Measurements from ENCODE around the gene GMCL2. TPM values are rescaled to one million over a fixed set of nuclear protein-coding genes. Genes with fewer than 3 reads are reported as not detected.

The GMCL2 gene
- total RNA-seq, 4 donors from 2014 or later = not detected

DNA sequence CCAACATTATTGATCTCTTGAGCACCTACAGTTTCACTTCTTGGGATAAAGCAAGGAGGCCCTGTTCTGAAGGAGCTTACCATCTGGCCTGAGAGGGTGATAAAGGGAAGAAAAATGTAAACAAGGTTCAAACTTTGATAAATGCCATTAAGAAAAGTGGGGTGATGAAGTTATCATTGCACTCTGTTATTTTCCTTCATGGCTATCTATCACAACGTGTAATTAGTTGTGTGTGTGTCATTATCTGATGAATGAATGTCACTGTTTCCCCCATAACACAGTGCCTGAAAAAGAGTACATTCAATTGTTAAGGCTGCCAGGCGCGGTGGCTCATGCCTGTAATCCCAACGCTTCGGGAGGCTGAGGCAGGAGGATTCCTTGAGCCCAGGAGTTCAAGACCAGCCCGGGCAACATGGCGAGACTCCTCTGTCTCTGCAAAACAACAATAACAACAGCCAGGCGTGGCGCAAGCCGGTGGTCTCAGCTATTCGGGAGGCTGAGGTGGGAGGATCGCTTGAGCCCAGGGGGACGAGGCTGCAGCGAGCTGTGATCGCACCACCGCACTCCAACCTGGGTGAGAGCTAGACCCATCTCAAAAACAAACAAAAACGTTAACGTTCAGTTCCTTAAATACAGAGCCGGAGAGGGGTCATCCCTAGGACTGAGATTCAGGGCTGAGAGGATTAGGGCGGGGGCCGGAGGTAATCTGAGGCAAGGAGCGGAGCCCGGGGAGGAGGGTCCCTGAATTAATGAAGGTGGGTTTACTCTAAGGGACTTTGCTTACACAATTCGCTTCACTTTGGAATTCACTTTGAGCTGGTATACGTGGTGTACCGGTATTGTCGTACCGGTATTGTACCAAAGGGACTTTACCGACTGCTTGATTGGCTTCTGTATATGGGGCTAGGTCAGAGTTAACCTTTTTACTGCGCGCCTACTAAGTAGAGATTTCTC lies 34.4 kb downstream of the GMCL2 start:
- Histone ChIP-seq H3K36me3 (no peaks in the 10 kb centered on the region), H3K27ac (peak overlapping the region; percentile 82 to 88 (median 84)), H3K27me3 (no peaks in the 10 kb centered on the region), H3K4me3 (peak overlapping the region; percentile 61 to 92 (median 79)), H3K9me3 (no peaks in the 10 kb centered on the region), H3K4me1 (peaks cover 7 to 16% (median 13%) of the 10 kb centered on the region in 4 donors)
- in situ Hi-C loops (cut with MboI; ENCODE audit: low pct_ligation_motif_present in 1 of 4, low pct_unique_long_range_greater_than_20kb in 1 of 4, low sequenced_read_pairs in 3 of 4) (no loop called here), intact Hi-C loops (cut with DNase I; ENCODE audit: low total_unique reads) (no loop called here)
- TF ChIP-seq POLR2A (IDR thresholded peaks at IDR 0.05) (no peak), POLR2AphosphoS5 (IDR thresholded peaks at IDR 0.05) (no peak), EP300 (IDR thresholded peaks at IDR 0.05; ENCODE audit: low read depth) (no peak)
- TF ChIP-seq, protein P1, sequence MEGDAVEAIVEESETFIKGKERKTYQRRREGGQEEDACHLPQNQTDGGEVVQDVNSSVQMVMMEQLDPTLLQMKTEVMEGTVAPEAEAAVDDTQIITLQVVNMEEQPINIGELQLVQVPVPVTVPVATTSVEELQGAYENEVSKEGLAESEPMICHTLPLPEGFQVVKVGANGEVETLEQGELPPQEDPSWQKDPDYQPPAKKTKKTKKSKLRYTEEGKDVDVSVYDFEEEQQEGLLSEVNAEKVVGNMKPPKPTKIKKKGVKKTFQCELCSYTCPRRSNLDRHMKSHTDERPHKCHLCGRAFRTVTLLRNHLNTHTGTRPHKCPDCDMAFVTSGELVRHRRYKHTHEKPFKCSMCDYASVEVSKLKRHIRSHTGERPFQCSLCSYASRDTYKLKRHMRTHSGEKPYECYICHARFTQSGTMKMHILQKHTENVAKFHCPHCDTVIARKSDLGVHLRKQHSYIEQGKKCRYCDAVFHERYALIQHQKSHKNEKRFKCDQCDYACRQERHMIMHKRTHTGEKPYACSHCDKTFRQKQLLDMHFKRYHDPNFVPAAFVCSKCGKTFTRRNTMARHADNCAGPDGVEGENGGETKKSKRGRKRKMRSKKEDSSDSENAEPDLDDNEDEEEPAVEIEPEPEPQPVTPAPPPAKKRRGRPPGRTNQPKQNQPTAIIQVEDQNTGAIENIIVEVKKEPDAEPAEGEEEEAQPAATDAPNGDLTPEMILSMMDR (IDR thresholded peaks at IDR 0.05) = no peak
- 37 to 41% methylated on average over 3 to 30 of the region's 31 CpGs for WGBS, 2 donors (ENCODE audit: low coverage in 1 of 2)
- DNase-seq = no peak

DNA sequence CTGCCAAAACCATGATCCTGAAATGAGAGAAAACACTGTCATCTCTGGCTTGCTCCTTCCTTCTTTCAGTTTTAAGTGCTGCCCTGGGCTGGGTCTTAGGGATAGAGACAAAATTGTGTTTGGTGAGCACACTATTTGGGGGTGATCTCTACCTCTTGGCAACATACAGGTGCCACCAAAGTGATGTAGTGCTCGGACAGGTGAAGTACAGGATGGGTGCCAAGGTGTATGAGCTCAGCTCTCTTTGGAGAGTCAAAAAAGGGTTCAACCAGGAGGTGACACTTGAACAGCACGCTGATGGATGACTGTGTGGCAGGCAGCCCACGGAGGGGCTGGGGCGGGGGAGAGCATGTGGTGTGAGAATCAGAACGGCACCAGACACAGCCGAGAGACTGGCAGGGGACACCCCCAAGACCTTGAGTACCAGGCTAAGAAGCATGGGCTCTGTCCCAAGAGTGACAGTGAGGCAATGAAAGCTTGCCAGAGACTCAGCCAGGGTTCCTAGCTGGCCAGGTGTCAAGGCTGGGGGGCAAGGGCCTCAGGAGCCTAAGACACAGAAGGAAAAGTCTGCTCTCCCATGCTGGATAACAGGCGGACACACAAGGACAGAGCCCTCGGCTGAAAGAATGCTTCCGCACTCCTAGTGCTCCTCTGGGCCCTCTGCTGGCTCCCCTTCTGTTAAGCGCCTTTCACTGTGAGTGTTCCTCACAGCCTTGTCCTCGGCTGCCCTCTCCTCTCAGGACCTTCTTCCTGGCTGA lies 36.0 kb downstream of the GMCL2 start:
- intact Hi-C loops (cut with DNase I; ENCODE audit: low total_unique reads) = no loop called here
- TF ChIP-seq, protein P1 (IDR thresholded peaks at IDR 0.05) = no peak
- TF ChIP-seq EP300 (IDR thresholded peaks at IDR 0.05; ENCODE audit: low read depth) = no peak
- TF ChIP-seq POLR2AphosphoS5 (IDR thresholded peaks at IDR 0.05) = peak in 2 of 3 donors; percentile 2 to 22
- TF ChIP-seq POLR2A (IDR thresholded peaks at IDR 0.05) = no peak
- H3K4me3 ChIP-seq = no peak overlapping the region
- H3K27ac ChIP-seq = no peak overlapping the region
- no peak for DNase-seq
- no peaks in the 10 kb centered on the region for H3K9me3 ChIP-seq
- H3K4me1 ChIP-seq = peaks cover 7 to 16% (median 13%) of the 10 kb centered on the region in 4 donors
- no peaks in the 10 kb centered on the region for H3K36me3 ChIP-seq
- no peaks in the 10 kb centered on the region for H3K27me3 ChIP-seq
- 60 to 76% methylated on average over 1 to 11 of the region's 11 CpGs for WGBS, 2 donors (ENCODE audit: low coverage in 1 of 2)
- in situ Hi-C loops (cut with MboI; ENCODE audit: low pct_ligation_motif_present in 1 of 4, low pct_unique_long_range_greater_than_20kb in 1 of 4, low sequenced_read_pairs in 3 of 4) = no loop called here

DNA sequence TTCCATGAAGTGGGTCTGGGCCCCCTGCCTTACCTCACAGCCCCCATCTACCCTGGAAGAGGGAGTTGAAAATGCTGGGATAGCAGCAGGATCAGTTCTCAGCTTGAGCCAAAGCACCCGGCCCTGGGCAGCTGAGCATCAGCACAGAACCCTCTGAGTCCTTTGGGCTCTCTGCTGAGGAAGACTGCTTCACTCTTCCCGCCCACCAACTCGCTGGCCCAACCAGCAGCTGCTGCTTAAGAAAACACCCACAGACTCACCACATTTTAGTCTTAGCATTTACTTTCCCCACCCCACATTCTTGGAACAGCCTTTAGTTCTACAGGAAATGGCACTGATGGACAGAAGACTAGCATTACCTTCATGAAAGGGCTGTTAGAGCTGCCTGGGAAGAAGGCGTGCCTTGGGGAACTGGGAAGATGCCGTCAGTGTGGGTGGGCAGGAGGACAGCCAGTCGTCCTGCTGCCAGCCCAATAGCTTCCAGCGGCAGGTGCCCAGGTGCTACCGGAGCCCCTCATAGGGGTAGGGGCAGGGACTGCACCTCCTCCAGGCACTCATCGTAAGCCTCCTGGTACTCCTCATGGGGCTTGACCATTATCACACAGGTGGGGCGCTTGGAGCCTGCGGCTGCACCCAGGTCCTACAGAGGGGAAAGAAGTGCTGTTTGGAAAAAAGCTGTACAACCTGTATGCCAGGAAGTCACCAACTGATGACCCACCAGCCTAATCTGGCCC lies 37.8 kb downstream of the GMCL2 start:
- Histone ChIP-seq H3K36me3 (no peaks in the 10 kb centered on the region), H3K4me3 (no peak overlapping the region), H3K4me1 (peaks cover 7 to 16% (median 13%) of the 10 kb centered on the region in 4 donors), H3K27me3 (no peaks in the 10 kb centered on the region), H3K27ac (no peak overlapping the region), H3K9me3 (no peaks in the 10 kb centered on the region)
- intact Hi-C loops (cut with DNase I; ENCODE audit: low total_unique reads) (no loop called here), in situ Hi-C loops (cut with MboI; ENCODE audit: low pct_ligation_motif_present in 1 of 4, low pct_unique_long_range_greater_than_20kb in 1 of 4, low sequenced_read_pairs in 3 of 4) (no loop called here)
- no peak for DNase-seq
- 75 to 82% methylated on average over 2 to 11 of the region's 11 CpGs for WGBS, 2 donors (ENCODE audit: low coverage in 1 of 2)
- no peak for TF ChIP-seq POLR2AphosphoS5 (IDR thresholded peaks at IDR 0.05)
- TF ChIP-seq, protein P1 (IDR thresholded peaks at IDR 0.05) = no peak
- TF ChIP-seq EP300 (IDR thresholded peaks at IDR 0.05; ENCODE audit: low read depth) = no peak
- no peak for TF ChIP-seq POLR2A (IDR thresholded peaks at IDR 0.05)

Measured in transverse colon (tissue), 4 donors.